Measurements from ENCODE around the gene UBE2D2. TPM values are rescaled to one million over a fixed set of nuclear protein-coding genes. Genes with fewer than 3 reads are reported as not detected.

The UBE2D2 gene
- total and polyA plus RNA-seq, 2 experiments from 2014 or later, result 120 to 172 TPM

GRCh38 chr5:139663207-139664085 lies 102.3 kb downstream of the UBE2D2 start:
- Histone ChIP-seq H2AFZ (no peak overlapping the region), H3K27me3 (ENCODE audit: insufficient read depth) (no peaks in the 10 kb centered on the region), H3K4me2 (peak overlapping the region; percentile 43; the same call in 1 of the 2 replicates), H3K27ac (ENCODE audit: low read depth) (no peak overlapping the region), H3K4me1 (ENCODE audit: insufficient read depth) (peaks cover 40% of the 10 kb centered on the region), H4K20me1 (replicated peaks; ENCODE audit: insufficient read depth) (peaks cover 78% of the 10 kb centered on the region), H3K79me2 (replicated peaks; ENCODE audit: insufficient read depth) (peaks cover 96% of the 10 kb centered on the region), H3F3A (replicated peaks; ENCODE audit: low read depth) (peaks cover 9% of the 10 kb centered on the region), H3K36me3 (ENCODE audit: insufficient read depth) (no peaks in the 10 kb centered on the region), H3K4me3 (no peak overlapping the region), H3K9me2 (ENCODE audit: insufficient read depth) (no peaks in the 10 kb centered on the region)
- H3K9me3 Mint-ChIP-seq, result no peaks in the 10 kb centered on the region; the same call in 2 of the 3 replicates
- no peak for TF ChIP-seq JUNB (IDR thresholded peaks at IDR 0.05; ENCODE audit: unreplicated experiment)
- TF ChIP-seq, protein P1, sequence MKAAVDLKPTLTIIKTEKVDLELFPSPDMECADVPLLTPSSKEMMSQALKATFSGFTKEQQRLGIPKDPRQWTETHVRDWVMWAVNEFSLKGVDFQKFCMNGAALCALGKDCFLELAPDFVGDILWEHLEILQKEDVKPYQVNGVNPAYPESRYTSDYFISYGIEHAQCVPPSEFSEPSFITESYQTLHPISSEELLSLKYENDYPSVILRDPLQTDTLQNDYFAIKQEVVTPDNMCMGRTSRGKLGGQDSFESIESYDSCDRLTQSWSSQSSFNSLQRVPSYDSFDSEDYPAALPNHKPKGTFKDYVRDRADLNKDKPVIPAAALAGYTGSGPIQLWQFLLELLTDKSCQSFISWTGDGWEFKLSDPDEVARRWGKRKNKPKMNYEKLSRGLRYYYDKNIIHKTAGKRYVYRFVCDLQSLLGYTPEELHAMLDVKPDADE (IDR thresholded peaks at IDR 0.05), result no peak
- peak overlapping the region; percentile 13; the same call in 1 of the 3 replicates for H3K4me3 Mint-ChIP-seq
- H3K4me1 Mint-ChIP-seq, result peaks cover 76% of the 10 kb centered on the region
- H3K36me3 Mint-ChIP-seq (ENCODE audit: low read depth), result no peaks in the 10 kb centered on the region
- peak overlapping the region; percentile 35; the same call in 1 of the 2 replicates for H3K27ac Mint-ChIP-seq
- no peak for ATAC-seq
- DNase-seq (ENCODE audit: low spot score), result no peak
- H3K27me3 Mint-ChIP-seq (ENCODE audit: insufficient read depth, low read depth, poor library complexity), result peaks cover 25% of the 10 kb centered on the region

DNA sequence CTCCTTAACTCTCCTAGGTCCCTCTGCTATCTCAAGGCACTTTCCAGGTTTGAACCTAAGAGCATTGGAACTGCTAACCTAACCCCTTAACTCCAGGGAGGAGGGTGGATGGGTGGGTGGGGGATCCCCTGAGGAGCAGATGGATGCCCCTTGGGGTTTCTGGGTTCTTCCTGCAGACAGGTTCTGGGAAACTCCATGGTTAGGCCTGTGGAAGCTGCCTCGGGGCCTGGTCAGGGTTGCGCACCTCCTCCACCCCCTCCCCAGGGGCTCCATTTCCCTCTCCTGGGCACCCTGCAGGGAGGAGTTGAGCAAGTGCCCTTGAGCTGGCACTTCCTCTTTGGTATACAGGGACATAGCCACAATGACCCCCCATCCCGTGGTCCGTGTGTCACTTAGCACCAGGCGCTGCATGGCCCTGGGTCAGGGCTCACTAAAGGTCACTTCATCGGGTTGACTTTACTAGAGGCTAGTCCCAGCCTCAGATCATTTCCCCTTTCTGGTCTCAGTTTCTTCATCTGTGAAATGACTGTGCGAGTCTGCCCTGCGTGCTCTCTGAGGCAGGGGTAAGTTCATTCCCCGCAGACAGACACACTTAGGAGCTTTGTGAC lies 103.1 kb downstream of the UBE2D2 start:
- H3K27me3 ChIP-seq (ENCODE audit: insufficient read depth), result no peaks in the 10 kb centered on the region
- peaks cover 96% of the 10 kb centered on the region for H3K79me2 ChIP-seq (replicated peaks; ENCODE audit: insufficient read depth)
- H3K36me3 ChIP-seq (ENCODE audit: insufficient read depth), result no peaks in the 10 kb centered on the region
- H3K9me2 ChIP-seq (ENCODE audit: insufficient read depth), result no peaks in the 10 kb centered on the region
- Mint-ChIP-seq H3K4me3 (no peak overlapping the region), H3K9me3 (no peaks in the 10 kb centered on the region; the same call in 2 of the 3 replicates), H3K36me3 (ENCODE audit: low read depth) (no peaks in the 10 kb centered on the region), H3K27me3 (ENCODE audit: insufficient read depth, low read depth, poor library complexity) (peaks cover 27% of the 10 kb centered on the region), H3K4me1 (peaks cover 76% of the 10 kb centered on the region), H3K27ac (no peak overlapping the region)
- DNase-seq (ENCODE audit: low spot score) (no peak), ATAC-seq (no peak)
- peak overlapping the region; percentile 43; the same call in 1 of the 2 replicates for H3K4me2 ChIP-seq
- H3K4me1 ChIP-seq (ENCODE audit: insufficient read depth), result peaks cover 38% of the 10 kb centered on the region
- peaks cover 12% of the 10 kb centered on the region for H3F3A ChIP-seq (replicated peaks; ENCODE audit: low read depth)
- peaks cover 78% of the 10 kb centered on the region for H4K20me1 ChIP-seq (replicated peaks; ENCODE audit: insufficient read depth)
- no peak overlapping the region for H3K27ac ChIP-seq (ENCODE audit: low read depth)
- no peak overlapping the region for H3K4me3 ChIP-seq
- H2AFZ ChIP-seq, result no peak overlapping the region
- TF ChIP-seq ZNF114 (CRISPR knock-in tag; IDR thresholded peaks at IDR 0.05) (no peak), EZH2 (IDR thresholded peaks at IDR 0.05; ENCODE audit: low read depth, unreplicated experiment) (no peak), STAT1 (IDR thresholded peaks at IDR 0.05; ENCODE audit: unreplicated experiment) (no peak), EZH2phosphoT487 (IDR thresholded peaks at IDR 0.05; ENCODE audit: unreplicated experiment) (no peak), CREB1 (CRISPR knock-in tag; IDR thresholded peaks at IDR 0.05; ENCODE audit: low read depth) (no peak), NANOG (IDR thresholded peaks at IDR 0.05; ENCODE audit: borderline replicate concordance) (no peak), POLR2AphosphoS5 (IDR thresholded peaks at IDR 0.05; ENCODE audit: low read depth) (no peak), ZNF331 (CRISPR knock-in tag; IDR thresholded peaks at IDR 0.05; ENCODE audit: low read depth) (no peak), JUNB (IDR thresholded peaks at IDR 0.05; ENCODE audit: unreplicated experiment) (no peak)
- TF ChIP-seq, protein P2, sequence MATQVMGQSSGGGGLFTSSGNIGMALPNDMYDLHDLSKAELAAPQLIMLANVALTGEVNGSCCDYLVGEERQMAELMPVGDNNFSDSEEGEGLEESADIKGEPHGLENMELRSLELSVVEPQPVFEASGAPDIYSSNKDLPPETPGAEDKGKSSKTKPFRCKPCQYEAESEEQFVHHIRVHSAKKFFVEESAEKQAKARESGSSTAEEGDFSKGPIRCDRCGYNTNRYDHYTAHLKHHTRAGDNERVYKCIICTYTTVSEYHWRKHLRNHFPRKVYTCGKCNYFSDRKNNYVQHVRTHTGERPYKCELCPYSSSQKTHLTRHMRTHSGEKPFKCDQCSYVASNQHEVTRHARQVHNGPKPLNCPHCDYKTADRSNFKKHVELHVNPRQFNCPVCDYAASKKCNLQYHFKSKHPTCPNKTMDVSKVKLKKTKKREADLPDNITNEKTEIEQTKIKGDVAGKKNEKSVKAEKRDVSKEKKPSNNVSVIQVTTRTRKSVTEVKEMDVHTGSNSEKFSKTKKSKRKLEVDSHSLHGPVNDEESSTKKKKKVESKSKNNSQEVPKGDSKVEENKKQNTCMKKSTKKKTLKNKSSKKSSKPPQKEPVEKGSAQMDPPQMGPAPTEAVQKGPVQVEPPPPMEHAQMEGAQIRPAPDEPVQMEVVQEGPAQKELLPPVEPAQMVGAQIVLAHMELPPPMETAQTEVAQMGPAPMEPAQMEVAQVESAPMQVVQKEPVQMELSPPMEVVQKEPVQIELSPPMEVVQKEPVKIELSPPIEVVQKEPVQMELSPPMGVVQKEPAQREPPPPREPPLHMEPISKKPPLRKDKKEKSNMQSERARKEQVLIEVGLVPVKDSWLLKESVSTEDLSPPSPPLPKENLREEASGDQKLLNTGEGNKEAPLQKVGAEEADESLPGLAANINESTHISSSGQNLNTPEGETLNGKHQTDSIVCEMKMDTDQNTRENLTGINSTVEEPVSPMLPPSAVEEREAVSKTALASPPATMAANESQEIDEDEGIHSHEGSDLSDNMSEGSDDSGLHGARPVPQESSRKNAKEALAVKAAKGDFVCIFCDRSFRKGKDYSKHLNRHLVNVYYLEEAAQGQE (IDR thresholded peaks at IDR 0.05; ENCODE audit: unreplicated experiment), result no peak
- TF ChIP-seq, protein P1 (IDR thresholded peaks at IDR 0.05), result no peak
